Measurements from ENCODE around the gene PLXNB2. TPM values are rescaled to one million over a fixed set of nuclear protein-coding genes. Genes with fewer than 3 reads are reported as not detected.

Gene PLXNB2
- total RNA-seq, 2 donors from 2014 or later, result 169 to 218 TPM

DNA sequence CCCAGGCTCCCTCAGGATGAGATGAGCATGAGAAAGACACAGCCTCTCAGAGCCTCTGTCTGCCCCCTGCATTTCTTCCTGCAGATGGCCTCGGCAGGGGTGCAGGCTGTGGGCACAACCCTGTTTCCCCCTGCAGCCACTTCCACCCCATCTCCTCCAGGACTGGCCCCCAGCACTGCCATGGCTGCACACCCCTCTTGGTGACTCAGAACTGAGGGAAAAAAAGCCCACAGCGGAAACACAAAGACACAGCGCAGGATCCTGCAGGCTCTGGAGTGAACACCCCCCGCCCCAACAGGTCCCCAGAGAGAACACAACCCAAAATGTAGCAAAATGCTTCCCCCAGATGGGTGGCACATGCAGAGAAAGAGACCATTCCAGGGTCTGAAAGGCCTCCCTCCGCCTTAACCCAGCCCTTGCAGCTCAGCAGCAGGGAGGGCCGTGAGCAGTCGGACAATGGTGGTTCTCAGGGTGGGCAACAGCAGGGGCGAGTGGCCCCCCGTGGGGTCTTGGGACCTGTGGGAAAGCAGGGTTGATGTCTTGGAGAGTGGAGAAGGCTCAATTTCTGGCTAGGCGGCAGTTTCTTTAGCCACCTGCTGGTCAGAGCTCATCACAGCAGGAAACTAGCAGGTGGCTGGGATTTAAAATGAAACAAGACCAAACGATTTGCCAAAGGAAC is 70.6 kb downstream of the PLXNB2 start:
- Histone ChIP-seq H3K27me3 (replicated peaks; ENCODE audit: insufficient read depth) (no peaks in the 10 kb centered on the region), H3K4me1 (ENCODE audit: control insufficient read depth in 1 of 2, low read depth in 2 of 2) (peaks cover 7 to 8% of the 10 kb centered on the region in 2 donors), H3K27ac (no peak overlapping the region), H3K9me3 (no peaks in the 10 kb centered on the region), H3K4me3 (no peak overlapping the region), H3K36me3 (peaks cover 32% of the 10 kb centered on the region)
- ATAC-seq (ENCODE audit: insufficient number of reproducible peaks, low FRiP score, low read depth) (no peak), DNase-seq (ENCODE audit: low spot score) (no peak)
- TF ChIP-seq, protein P1, sequence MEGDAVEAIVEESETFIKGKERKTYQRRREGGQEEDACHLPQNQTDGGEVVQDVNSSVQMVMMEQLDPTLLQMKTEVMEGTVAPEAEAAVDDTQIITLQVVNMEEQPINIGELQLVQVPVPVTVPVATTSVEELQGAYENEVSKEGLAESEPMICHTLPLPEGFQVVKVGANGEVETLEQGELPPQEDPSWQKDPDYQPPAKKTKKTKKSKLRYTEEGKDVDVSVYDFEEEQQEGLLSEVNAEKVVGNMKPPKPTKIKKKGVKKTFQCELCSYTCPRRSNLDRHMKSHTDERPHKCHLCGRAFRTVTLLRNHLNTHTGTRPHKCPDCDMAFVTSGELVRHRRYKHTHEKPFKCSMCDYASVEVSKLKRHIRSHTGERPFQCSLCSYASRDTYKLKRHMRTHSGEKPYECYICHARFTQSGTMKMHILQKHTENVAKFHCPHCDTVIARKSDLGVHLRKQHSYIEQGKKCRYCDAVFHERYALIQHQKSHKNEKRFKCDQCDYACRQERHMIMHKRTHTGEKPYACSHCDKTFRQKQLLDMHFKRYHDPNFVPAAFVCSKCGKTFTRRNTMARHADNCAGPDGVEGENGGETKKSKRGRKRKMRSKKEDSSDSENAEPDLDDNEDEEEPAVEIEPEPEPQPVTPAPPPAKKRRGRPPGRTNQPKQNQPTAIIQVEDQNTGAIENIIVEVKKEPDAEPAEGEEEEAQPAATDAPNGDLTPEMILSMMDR (IDR thresholded peaks at IDR 0.05), result no peak

- H3K4me1 ChIP-seq (ENCODE audit: control insufficient read depth in 1 of 2, low read depth in 2 of 2), result no peaks in the 10 kb centered on the region
- TF ChIP-seq, protein P1 (IDR thresholded peaks at IDR 0.05), result no peak
Observed at GRCh38 chr22:50233223-50233622, 74.2 kb downstream of the PLXNB2 start.

DNA sequence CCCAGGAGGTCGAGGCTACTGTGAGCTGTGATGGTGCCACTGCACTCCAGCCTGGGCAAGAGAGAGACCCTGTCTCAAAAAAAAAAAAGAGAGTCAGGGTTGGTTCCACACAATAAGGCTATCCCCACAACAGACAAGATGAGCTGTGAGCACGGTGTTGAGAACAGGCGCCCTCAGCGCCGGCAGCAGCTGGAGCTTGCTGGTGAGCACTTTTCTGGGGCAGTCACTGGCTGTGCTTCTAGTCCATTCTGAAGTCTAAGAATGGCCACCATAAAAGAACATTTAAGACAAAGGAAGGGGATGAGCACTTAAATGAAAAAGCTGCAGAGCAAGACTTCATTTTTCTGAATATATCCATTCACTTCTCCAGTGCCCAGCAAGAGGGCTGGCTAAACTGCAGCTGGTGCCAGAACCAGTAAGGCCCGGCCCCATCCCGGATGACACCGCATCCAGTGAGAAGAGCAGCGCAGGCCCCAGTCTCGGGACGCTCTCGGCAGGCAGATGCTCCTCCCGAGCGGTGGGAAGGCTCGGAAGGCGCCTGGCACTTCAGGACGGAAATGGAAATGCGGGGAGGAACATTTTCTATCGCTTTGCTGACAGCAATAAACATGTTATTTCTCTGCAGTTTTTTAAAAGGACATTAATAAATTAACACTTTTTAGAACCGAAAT is 74.8 kb downstream of the PLXNB2 start:
- ATAC-seq (ENCODE audit: insufficient number of reproducible peaks, low FRiP score, low read depth) (no peak), DNase-seq (ENCODE audit: low spot score) (no peak)
- Histone ChIP-seq H3K36me3 (peaks cover 29% of the 10 kb centered on the region), H3K27me3 (replicated peaks; ENCODE audit: insufficient read depth) (no peaks in the 10 kb centered on the region), H3K4me1 (ENCODE audit: control insufficient read depth in 1 of 2, low read depth in 2 of 2) (no peaks in the 10 kb centered on the region), H3K27ac (no peak overlapping the region), H3K9me3 (no peaks in the 10 kb centered on the region), H3K4me3 (no peak overlapping the region)
- TF ChIP-seq, protein P1 (IDR thresholded peaks at IDR 0.05), result no peak

More at GRCh38 chr22:50233223-50233622, 74.2 kb downstream of the PLXNB2 start:
- no peak for DNase-seq (ENCODE audit: low spot score)
- Histone ChIP-seq H3K36me3 (peaks cover 27% of the 10 kb centered on the region), H3K9me3 (no peaks in the 10 kb centered on the region), H3K4me3 (no peak overlapping the region), H3K27me3 (replicated peaks; ENCODE audit: insufficient read depth) (no peaks in the 10 kb centered on the region), H3K27ac (no peak overlapping the region)
- no peak for ATAC-seq (ENCODE audit: insufficient number of reproducible peaks, low FRiP score, low read depth)

DNA sequence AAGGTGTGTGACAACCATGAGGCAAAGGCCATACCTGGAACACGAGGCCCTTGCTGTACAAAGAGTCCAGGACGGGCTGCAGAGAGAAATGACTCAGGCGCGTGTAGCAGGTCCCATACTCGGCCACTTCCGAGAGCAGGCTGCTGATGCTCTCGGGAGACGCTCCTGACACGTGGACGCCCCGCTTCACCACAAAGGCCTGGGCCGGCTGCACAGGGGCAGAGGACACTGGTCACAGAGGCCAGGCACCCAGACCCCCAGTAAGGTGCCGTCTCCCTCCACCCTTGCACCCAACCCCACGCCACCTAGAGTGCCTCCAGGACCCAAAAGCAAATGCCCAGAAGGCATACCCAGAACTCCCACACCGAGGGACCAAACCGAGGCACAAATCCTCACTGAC is 78.1 kb downstream of the PLXNB2 start:
- Histone ChIP-seq H3K36me3 (peaks cover 40% of the 10 kb centered on the region), H3K4me3 (no peak overlapping the region), H3K4me1 (ENCODE audit: control insufficient read depth in 1 of 2, low read depth in 2 of 2) (no peaks in the 10 kb centered on the region), H3K27me3 (replicated peaks; ENCODE audit: insufficient read depth) (no peaks in the 10 kb centered on the region), H3K27ac (no peak overlapping the region), H3K9me3 (no peaks in the 10 kb centered on the region)
- DNase-seq (ENCODE audit: low spot score), result no peak
- ATAC-seq (ENCODE audit: insufficient number of reproducible peaks, low FRiP score, low read depth), result no peak
- TF ChIP-seq, protein P1 (IDR thresholded peaks at IDR 0.05), result no peak

DNA sequence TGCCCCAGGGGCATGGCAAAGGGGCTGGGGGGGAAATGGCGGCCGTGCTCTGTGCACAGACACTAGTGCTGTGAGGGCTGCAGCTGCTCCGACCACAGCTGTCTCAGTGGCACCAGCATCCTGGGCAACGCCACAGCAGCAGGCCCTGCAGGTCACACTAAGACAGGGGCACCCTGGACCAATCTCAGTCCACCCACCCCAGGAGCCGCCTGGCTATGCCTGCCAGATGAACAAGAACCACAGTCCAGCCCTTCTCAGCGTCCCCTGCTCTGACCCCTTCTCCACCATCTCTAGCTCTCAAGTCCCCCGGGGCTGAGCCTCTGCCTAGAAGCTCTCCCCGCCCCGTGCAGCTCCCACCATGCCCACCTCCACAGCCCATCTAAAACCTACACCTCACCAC is 79.1 kb downstream of the PLXNB2 start:
- no peaks in the 10 kb centered on the region for H3K4me1 ChIP-seq (ENCODE audit: control insufficient read depth in 1 of 2, low read depth in 2 of 2)
- no peak for ATAC-seq (ENCODE audit: insufficient number of reproducible peaks, low FRiP score, low read depth)
- H3K9me3 ChIP-seq, result no peaks in the 10 kb centered on the region
- TF ChIP-seq, protein P1 (IDR thresholded peaks at IDR 0.05), result no peak
- H3K4me3 ChIP-seq, result no peak overlapping the region
- H3K36me3 ChIP-seq, result peaks cover 48% of the 10 kb centered on the region
- H3K27ac ChIP-seq, result no peak overlapping the region
- no peak for DNase-seq (ENCODE audit: low spot score)
- no peaks in the 10 kb centered on the region for H3K27me3 ChIP-seq (replicated peaks; ENCODE audit: insufficient read depth)
